ENCODE measurements around the gene MACROD2. TPM values are rescaled to one million over a fixed set of nuclear protein-coding genes. Genes with fewer than 3 reads are reported as not detected.

MACROD2 gene
- total RNA-seq (2021) (1.0 and 1.4 TPM in 2 replicates), Bru-seq, nascent RNA (percentile 21 among the genes with signal in this experiment), BruChase-seq, experiment 1, labeled RNA remaining after a 2-hour chase (percentile 29 among the genes with signal in this experiment), BruChase-seq, experiment 2, labeled RNA remaining after a 6-hour chase (percentile 37 among the genes with signal in this experiment)
- long read RNA-seq, partial matches to known transcripts = 0 of 1 reads
- long read RNA-seq, other reads (novel, unspliced or antisense) = 0 of 1 reads

- peak; percentile 95 for DNase-seq (ENCODE audit: low spot score)
- Histone ChIP-seq H3K4me3 (ENCODE audit: low read depth, low read length, poor library complexity, severe bottlenecking) (peak within 1 kb of the TSS; percentile 51), H3K4me1 (ENCODE audit: insufficient read depth, low read length, poor library complexity, severe bottlenecking) (no peaks in the 10 kb centered on the region), H3K27me3 (replicated peaks; ENCODE audit: insufficient read depth, low read depth, low read length, poor library complexity) (peaks cover 18% of the 10 kb centered on the region), H3K27ac (ENCODE audit: low read depth, low read length, poor library complexity, severe bottlenecking) (no peak within 1 kb of the TSS), H3K9me3 (ENCODE audit: low read depth, low read length, poor library complexity, severe bottlenecking) (peaks cover 13% of the 10 kb centered on the region), H3K36me3 (ENCODE audit: insufficient read depth, low read length, poor library complexity, severe bottlenecking) (no peaks in the 10 kb centered on the region)
- ChIA-PET CTCF (interaction anchor here (0.5 kb wide), 1 partner anchor 301 kb away, joined by 4 read pairs; no protein-coding TSS in a partner anchor), POLR2A (ENCODE audit: low non-redundant PET) (no interaction called here)
- no TSS peak for BruUV-seq (replicated peaks)
- TF ChIP-seq CTCF (conservative IDR thresholded peaks at IDR 0.05; ENCODE audit: low read depth, low read length) (no peak), EZH2 (IDR thresholded peaks at IDR 0.05; ENCODE audit: borderline replicate concordance, low read depth, low read length, poor library complexity, severe bottlenecking) (no peak)
- intact Hi-C loops (cut with micrococcal nuclease; ENCODE audit: unreplicated experiment) = no loop called here
Measured at GRCh38 chr20:13995086-13995665, at the start of gene MACROD2. Gene MACROD2 (plus strand): TSS chr20:13995516.

GRCh38 chr20:13947719-13948118, 47.6 kb upstream of the MACROD2 start:
- POLR2A ChIA-PET (ENCODE audit: low non-redundant PET) = interaction anchor here (0.6 kb wide), 1 partner anchor 9 kb away, joined by 3 read pairs; no protein-coding TSS in a partner anchor
- DNase-seq (ENCODE audit: low spot score) = no peak
- Histone ChIP-seq H3K27me3 (replicated peaks; ENCODE audit: insufficient read depth, low read depth, low read length, poor library complexity) (no peaks in the 10 kb centered on the region), H3K4me3 (ENCODE audit: low read depth, low read length, poor library complexity, severe bottlenecking) (no peak overlapping the region), H3K4me1 (ENCODE audit: insufficient read depth, low read length, poor library complexity, severe bottlenecking) (no peaks in the 10 kb centered on the region), H3K27ac (ENCODE audit: low read depth, low read length, poor library complexity, severe bottlenecking) (no peak overlapping the region), H3K36me3 (ENCODE audit: insufficient read depth, low read length, poor library complexity, severe bottlenecking) (no peaks in the 10 kb centered on the region), H3K9me3 (ENCODE audit: low read depth, low read length, poor library complexity, severe bottlenecking) (no peaks in the 10 kb centered on the region)
- no TSS peak for BruUV-seq (replicated peaks)
- no peak for TF ChIP-seq CTCF (conservative IDR thresholded peaks at IDR 0.05; ENCODE audit: low read depth, low read length)
- no peak for TF ChIP-seq EZH2 (IDR thresholded peaks at IDR 0.05; ENCODE audit: borderline replicate concordance, low read depth, low read length, poor library complexity, severe bottlenecking)
- intact Hi-C loops (cut with micrococcal nuclease; ENCODE audit: unreplicated experiment) = loop anchor here (5.0 kb wide), 1 partner anchor 45 kb away; no protein-coding TSS in a partner anchor
- CTCF ChIA-PET = no interaction called here

- peak; percentile 18 for DNase-seq (ENCODE audit: low spot score)
- POLR2A ChIA-PET (ENCODE audit: low non-redundant PET) = no interaction called here
- no TSS peak for BruUV-seq (replicated peaks)
- Histone ChIP-seq H3K27ac (ENCODE audit: low read depth, low read length, poor library complexity, severe bottlenecking) (no peak overlapping the region), H3K4me1 (ENCODE audit: insufficient read depth, low read length, poor library complexity, severe bottlenecking) (no peaks in the 10 kb centered on the region), H3K27me3 (replicated peaks; ENCODE audit: insufficient read depth, low read depth, low read length, poor library complexity) (no peaks in the 10 kb centered on the region), H3K4me3 (ENCODE audit: low read depth, low read length, poor library complexity, severe bottlenecking) (no peak overlapping the region), H3K9me3 (ENCODE audit: low read depth, low read length, poor library complexity, severe bottlenecking) (no peaks in the 10 kb centered on the region), H3K36me3 (ENCODE audit: insufficient read depth, low read length, poor library complexity, severe bottlenecking) (no peaks in the 10 kb centered on the region)
- intact Hi-C loops (cut with micrococcal nuclease; ENCODE audit: unreplicated experiment) = loop anchor here (10.0 kb wide), 1 partner anchor 128 kb away; no protein-coding TSS in a partner anchor
- TF ChIP-seq EZH2 (IDR thresholded peaks at IDR 0.05; ENCODE audit: borderline replicate concordance, low read depth, low read length, poor library complexity, severe bottlenecking) (no peak), CTCF (conservative IDR thresholded peaks at IDR 0.05; ENCODE audit: low read depth, low read length) (peak; percentile 50)
- CTCF ChIA-PET = no interaction called here
Measured at GRCh38 chr20:13953227-13953626, 42.1 kb upstream of the MACROD2 start.
